IPS DF 6.9 (cell line): Measurements from ENCODE around the gene UGT3A1.
"Not testable (repeated sequence)": the region's sequence is repeated elsewhere in the genome, so short reads cannot be mapped to it uniquely, and the experiment has no call there.

Source experiments
- DNase-seq: peaks from one replicate; pipeline ENCODE4 v3.0.0-alpha.2; 2013; ENCODE audit warnings: low read depth, low spot score
- H3K27ac ChIP-seq: one replicate; pipeline ENCODE4 v1.5.1; 2013; ENCODE audit warnings: low read length, control low read depth
- H3K27me3 ChIP-seq: 2 replicates; pipeline ENCODE4 v1.6.1; 2013; ENCODE audit warnings: mild to moderate bottlenecking, low read length; ENCODE audit not compliant: control insufficient read depth, insufficient read depth
- H3K36me3 ChIP-seq: 2 replicates; pipeline ENCODE4 v1.6.1; 2013; ENCODE audit warnings: low read length; ENCODE audit not compliant: control insufficient read depth, insufficient read depth
- H3K4me1 ChIP-seq: 2 replicates; pipeline ENCODE4 v1.6.1; 2013; ENCODE audit warnings: low read length; ENCODE audit not compliant: control insufficient read depth, insufficient read depth
- H3K4me3 ChIP-seq: 2 replicates; pipeline ENCODE4 v1.5.1; 2013; ENCODE audit warnings: mild to moderate bottlenecking, low read length
- H3K9me3 ChIP-seq: 2 replicates; pipeline ENCODE4 v1.6.1; 2013; ENCODE audit warnings: low read length, inconsistent platforms; ENCODE audit not compliant: control insufficient read depth, insufficient read depth
- WGBS: extraction: QIAGEN DNeasy Blood & Tissue Kit; methylation state at CpG from one replicate; pipeline ENCODE4 v1.1.7; 2013; ENCODE audit warnings: mixed read lengths, missing lambda C conversion rate; ENCODE audit not compliant: insufficient read length, insufficient coverage; 5-methylcytosine and 5-hydroxymethylcytosine counted together

The UGT3A1 gene

DNA sequence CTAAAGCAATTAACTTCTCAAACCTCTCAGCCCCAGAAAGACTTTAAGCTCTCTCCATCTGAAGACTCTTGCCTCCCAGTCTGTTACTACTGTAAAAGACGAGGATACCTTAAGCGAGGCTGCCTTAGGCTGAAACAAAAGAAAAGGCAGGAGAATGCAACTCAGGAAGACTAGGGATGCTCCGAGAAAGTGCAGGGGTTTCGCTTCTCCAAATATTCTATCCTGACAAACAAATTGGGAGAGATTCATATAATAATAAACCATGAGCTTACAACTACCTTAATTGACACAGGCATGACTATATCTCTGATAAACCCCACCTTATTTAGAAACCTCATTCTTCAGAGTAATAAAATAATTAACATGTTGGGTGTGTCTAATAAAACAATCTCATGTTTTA lies 4.9 kb upstream of the UGT3A1 start:
- no peak overlapping the region for H3K27ac ChIP-seq
- no CpG with 5 or more reads among the region's 4 CpGs for WGBS
- H3K4me3 ChIP-seq: no peak overlapping the region
- H3K4me1 ChIP-seq: no peaks in the 10 kb centered on the region
- H3K9me3 ChIP-seq: no peaks in the 10 kb centered on the region
- H3K36me3 ChIP-seq: no peaks in the 10 kb centered on the region
- no peaks in the 10 kb centered on the region; the same call in 1 of the 2 replicates for H3K27me3 ChIP-seq
- no peak for DNase-seq

DNA sequence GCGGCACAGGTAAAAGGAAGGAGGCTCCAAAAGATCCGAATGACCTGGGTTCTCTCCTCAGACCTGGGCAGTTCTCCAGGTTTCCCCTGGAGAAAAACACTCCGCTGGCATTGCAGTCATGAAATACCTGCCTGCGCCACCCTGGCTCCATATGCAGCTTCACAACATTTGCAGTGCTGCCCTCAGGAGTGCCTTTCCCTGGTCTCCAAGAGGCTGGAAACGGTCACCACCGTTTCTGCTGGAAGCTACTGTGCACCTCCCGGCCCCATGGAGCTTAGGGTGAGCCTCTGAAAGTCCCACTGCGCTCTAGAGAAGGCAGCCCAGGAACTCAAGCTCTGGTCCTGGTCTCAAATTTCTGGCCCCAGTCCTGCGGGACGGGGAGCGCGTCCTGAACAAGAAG lies 670 bp downstream of the UGT3A1 start:
- Histone ChIP-seq H3K27ac (no peak overlapping the region), H3K36me3 (no peaks in the 10 kb centered on the region), H3K4me1 (0 out of 2 replicates have a peak, but pooled peaks cover 1% of the 10 kb centered on the region), H3K9me3 (no peaks in the 10 kb centered on the region), H3K27me3 (no peaks in the 10 kb centered on the region; the same call in 1 of the 2 replicates), H3K4me3 (peak overlapping the region; percentile 34; the same call in 1 of the 2 replicates)
- no CpG with 5 or more reads among the region's 12 CpGs for WGBS
- peak; percentile 0 for DNase-seq

GRCh38 chr5:35988529-35988928 lies 2.7 kb downstream of the UGT3A1 start:
- Histone ChIP-seq H3K4me3 (no peak overlapping the region), H3K9me3 (no peaks in the 10 kb centered on the region), H3K27me3 (no peaks in the 10 kb centered on the region), H3K4me1 (0 out of 2 replicates have a peak, but pooled peaks cover 1% of the 10 kb centered on the region), H3K27ac (no peak overlapping the region), H3K36me3 (no peaks in the 10 kb centered on the region)
- DNase-seq: no peak
- no CpG with 5 or more reads among the region's 4 CpGs for WGBS

GRCh38 chr5:35987776-35988175 lies 3.4 kb downstream of the UGT3A1 start:
- H3K4me3 ChIP-seq: no peak overlapping the region
- H3K27me3 ChIP-seq: no peaks in the 10 kb centered on the region
- H3K27ac ChIP-seq: no peak overlapping the region
- H3K4me1 ChIP-seq: 0 out of 2 replicates have a peak, but pooled peaks cover 1% of the 10 kb centered on the region
- no peaks in the 10 kb centered on the region for H3K9me3 ChIP-seq
- H3K36me3 ChIP-seq: no peaks in the 10 kb centered on the region
- WGBS: no CpG with 5 or more reads among the region's 3 CpGs
- DNase-seq: no peak

- no peaks in the 10 kb centered on the region for H3K4me1 ChIP-seq
- no peak for DNase-seq
- no peak overlapping the region for H3K4me3 ChIP-seq
- no peaks in the 10 kb centered on the region for H3K36me3 ChIP-seq
- no peaks in the 10 kb centered on the region for H3K9me3 ChIP-seq
- no peaks in the 10 kb centered on the region for H3K27me3 ChIP-seq
- no peak overlapping the region for H3K27ac ChIP-seq
These were observed 11.5 kb downstream of the UGT3A1 start for GRCh38 chr5:35979715-35980114.

DNA sequence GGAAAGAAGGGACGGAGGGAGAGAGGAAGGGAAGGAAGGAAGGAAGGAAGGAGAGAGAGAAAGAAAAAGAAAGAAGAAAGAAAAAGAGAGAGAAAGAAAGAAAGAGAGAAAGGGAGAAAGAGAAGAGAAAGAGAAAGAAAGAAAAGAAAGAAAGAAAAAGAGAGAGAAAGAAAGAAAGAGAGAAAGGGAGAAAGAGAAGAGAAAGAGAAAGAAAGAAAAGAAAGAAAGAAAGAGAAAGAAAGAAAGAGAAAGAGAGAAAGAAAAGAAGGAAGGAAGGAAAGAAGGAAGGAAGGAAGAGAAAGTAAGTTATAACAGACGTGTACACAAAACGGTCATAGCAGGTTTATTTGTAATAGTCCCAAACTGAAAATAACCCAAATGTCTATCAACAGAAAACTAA lies 14.3 kb downstream of the UGT3A1 start:
- H3K4me1 ChIP-seq, H3K27ac ChIP-seq, H3K9me3 ChIP-seq, H3K4me3 ChIP-seq, H3K27me3 ChIP-seq, H3K36me3 ChIP-seq, DNase-seq: not testable (repeated sequence)
- WGBS: 88% methylated on average over 1 of the region's 3 CpGs

- Histone ChIP-seq H3K4me1 (no peaks in the 10 kb centered on the region), H3K4me3 (no peak overlapping the region), H3K9me3 (no peaks in the 10 kb centered on the region), H3K27ac (no peak overlapping the region), H3K36me3 (no peaks in the 10 kb centered on the region), H3K27me3 (no peaks in the 10 kb centered on the region)
- no peak for DNase-seq
- WGBS: no CpG with 5 or more reads among the region's 4 CpGs
These were observed 16.6 kb downstream of the UGT3A1 start for GRCh38 chr5:35974570-35974969.

GRCh38 chr5:35971878-35972210 lies 19.3 kb downstream of the UGT3A1 start:
- Histone ChIP-seq H3K4me3 (no peak overlapping the region), H3K27me3 (no peaks in the 10 kb centered on the region), H3K9me3 (no peaks in the 10 kb centered on the region), H3K4me1 (no peaks in the 10 kb centered on the region), H3K36me3 (no peaks in the 10 kb centered on the region), H3K27ac (no peak overlapping the region)
- WGBS: no CpG with 5 or more reads among the region's 5 CpGs
- DNase-seq: no peak

DNA sequence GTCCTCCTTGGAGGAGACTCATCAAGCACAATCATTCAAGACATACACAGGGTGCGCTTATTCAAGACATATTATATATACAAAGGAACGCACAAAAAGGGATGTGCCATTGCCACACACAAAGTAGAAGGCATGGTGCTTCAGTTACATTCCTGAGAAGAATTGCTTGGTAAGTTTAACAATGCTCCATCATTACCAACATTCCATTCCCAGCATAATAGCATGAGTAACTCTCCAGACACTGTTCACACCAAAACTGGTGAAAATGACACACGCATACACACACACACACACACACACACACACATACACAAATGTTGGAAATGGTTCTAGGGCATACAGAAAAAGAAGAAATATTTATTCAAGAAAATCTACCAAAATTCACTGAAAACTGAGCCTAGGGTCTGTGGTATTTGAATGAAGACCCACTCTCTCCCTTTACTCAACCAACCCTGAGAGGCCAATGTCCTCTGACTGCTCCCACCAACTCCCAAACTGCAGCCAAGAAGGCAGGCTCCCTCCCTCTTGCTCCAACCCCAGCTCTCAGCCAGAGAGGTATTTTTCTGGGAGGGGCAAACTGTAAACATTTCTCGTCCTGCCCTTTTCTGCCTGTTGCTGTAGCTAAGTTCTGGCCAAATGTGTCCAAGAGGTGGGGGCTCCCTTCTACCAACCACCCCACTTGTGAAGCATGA lies 19.9 kb downstream of the UGT3A1 start:
- WGBS: no CpG with 5 or more reads among the region's 4 CpGs
- Histone ChIP-seq H3K36me3 (no peaks in the 10 kb centered on the region), H3K4me3 (no peak overlapping the region), H3K4me1 (no peaks in the 10 kb centered on the region), H3K9me3 (no peaks in the 10 kb centered on the region), H3K27ac (no peak overlapping the region), H3K27me3 (no peaks in the 10 kb centered on the region)
- no peak for DNase-seq

- WGBS: no CpG with 5 or more reads among the region's 8 CpGs
- Histone ChIP-seq H3K36me3 (no peaks in the 10 kb centered on the region), H3K4me3 (no peak overlapping the region), H3K4me1 (no peaks in the 10 kb centered on the region), H3K27ac (no peak overlapping the region), H3K27me3 (no peaks in the 10 kb centered on the region), H3K9me3 (peaks cover 3% of the 10 kb centered on the region)
- DNase-seq: no peak
These were observed 27.8 kb downstream of the UGT3A1 start for GRCh38 chr5:35963381-35963843.

DNA sequence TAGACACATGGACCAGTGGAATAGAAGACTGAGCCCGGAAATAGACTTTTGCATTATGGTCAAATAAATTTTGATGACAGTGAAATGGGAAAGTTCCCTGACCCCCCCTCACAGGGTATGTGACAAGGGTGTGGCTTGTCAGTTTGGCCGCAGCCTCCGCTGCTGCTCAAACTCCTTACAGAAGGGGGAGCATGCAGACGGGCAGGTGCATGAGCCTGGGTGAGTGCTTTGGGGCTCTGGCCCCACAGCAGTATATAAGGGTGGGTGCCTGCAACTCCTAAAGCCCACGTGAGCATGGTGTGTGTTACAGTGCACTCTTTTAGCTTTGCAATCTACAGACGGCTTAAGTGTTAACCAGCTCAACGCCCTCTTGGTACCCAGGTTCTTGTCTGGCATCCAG lies 30.9 kb downstream of the UGT3A1 start:
- H3K27ac ChIP-seq: no peak overlapping the region
- H3K9me3 ChIP-seq: peaks cover 3% of the 10 kb centered on the region
- no peak for DNase-seq
- no peaks in the 10 kb centered on the region for H3K36me3 ChIP-seq
- no peaks in the 10 kb centered on the region for H3K4me1 ChIP-seq
- no peaks in the 10 kb centered on the region for H3K27me3 ChIP-seq
- no peak overlapping the region for H3K4me3 ChIP-seq
- no CpG with 5 or more reads among the region's 7 CpGs for WGBS
